ENCODE data around the gene HOXA5. TPM values are rescaled to one million over a fixed set of nuclear protein-coding genes. Genes with fewer than 3 reads are reported as not detected.

HOXA5 gene
- total and polyA plus RNA-seq, 5 donors = 0.17 to 0.43 TPM; not detected in 3

GRCh38 chr7:27111751-27112277 is 31.7 kb downstream of the HOXA5 start:
- Histone ChIP-seq H3K4me1 (ENCODE audit: control insufficient read depth, insufficient read depth, low read length) (no peaks in the 10 kb centered on the region), H3K4me3 (ENCODE audit: low read length) (no peak overlapping the region)

GRCh38 chr7:27111042-27111750 is 32.3 kb downstream of the HOXA5 start:
- DNase-seq = no peak
- no peak overlapping the region for H3K4me3 ChIP-seq (ENCODE audit: low read length)
- intact Hi-C loops (cut with DNase I) = no loop called here
- 21% methylated on average over 6 of the region's 6 CpGs for WGBS
- no peaks in the 10 kb centered on the region for H3K27me3 ChIP-seq (ENCODE audit: control insufficient read depth, insufficient read depth)
- H3K4me1 ChIP-seq (ENCODE audit: control insufficient read depth, insufficient read depth, low read length) = no peaks in the 10 kb centered on the region
- peak overlapping the region; percentile 53 for H3K27ac ChIP-seq (ENCODE audit: low read length)
- no peaks in the 10 kb centered on the region for H3K9me3 ChIP-seq (ENCODE audit: control insufficient read depth, low read length)
- ATAC-seq = peak in 1 of 2 donors; percentile 7

More at GRCh38 chr7:27111751-27112277, 31.7 kb downstream of the HOXA5 start:
- DNase-seq (no peak), ATAC-seq (no peak)
- WGBS = 21% methylated on average over 4 of the region's 4 CpGs
- intact Hi-C loops (cut with DNase I) = no loop called here
- H3K27ac ChIP-seq (ENCODE audit: low read length) = peak overlapping the region; percentile 53
- H3K9me3 ChIP-seq (ENCODE audit: control insufficient read depth, low read length) = no peaks in the 10 kb centered on the region
- no peaks in the 10 kb centered on the region for H3K27me3 ChIP-seq (ENCODE audit: control insufficient read depth, insufficient read depth)

- ATAC-seq (no peak), DNase-seq (peak in 2 of 3 donors; percentile 57 to 69)
- no peaks in the 10 kb centered on the region for H3K27me3 ChIP-seq (ENCODE audit: control insufficient read depth, insufficient read depth)
- no peak overlapping the region for H3K4me3 ChIP-seq (ENCODE audit: low read length)
- no peaks in the 10 kb centered on the region for H3K4me1 ChIP-seq (ENCODE audit: control insufficient read depth, insufficient read depth, low read length)
- H3K9me3 ChIP-seq (ENCODE audit: control insufficient read depth, low read length) = no peaks in the 10 kb centered on the region
- H3K27ac ChIP-seq (ENCODE audit: low read length) = peak overlapping the region; percentile 53
- 36% methylated on average over 66 of the region's 66 CpGs for WGBS
- intact Hi-C loops (cut with DNase I) = no loop called here
Observed at GRCh38 chr7:27110186-27111031, 33.1 kb downstream of the HOXA5 start.

GRCh38 chr7:27109466-27110185 is 33.9 kb downstream of the HOXA5 start:
- WGBS = 88% methylated on average over 4 of the region's 4 CpGs
- DNase-seq (no peak), ATAC-seq (no peak)
- H3K27ac ChIP-seq (ENCODE audit: low read length) = no peak overlapping the region
- no peaks in the 10 kb centered on the region for H3K4me1 ChIP-seq (ENCODE audit: control insufficient read depth, insufficient read depth, low read length)
- intact Hi-C loops (cut with DNase I) = no loop called here
- H3K4me3 ChIP-seq (ENCODE audit: low read length) = no peak overlapping the region
- no peaks in the 10 kb centered on the region for H3K9me3 ChIP-seq (ENCODE audit: control insufficient read depth, low read length)
- no peaks in the 10 kb centered on the region for H3K27me3 ChIP-seq (ENCODE audit: control insufficient read depth, insufficient read depth)

GRCh38 chr7:27108390-27109127 is 34.9 kb downstream of the HOXA5 start:
- ATAC-seq = peak; percentile 63 to 83
- peak overlapping the region; percentile 33 for H3K27ac ChIP-seq (ENCODE audit: low read length)
- no peaks in the 10 kb centered on the region for H3K27me3 ChIP-seq (ENCODE audit: control insufficient read depth, insufficient read depth)
- H3K4me1 ChIP-seq (ENCODE audit: control insufficient read depth, insufficient read depth, low read length) = no peaks in the 10 kb centered on the region
- WGBS = 21% methylated on average over 41 of the region's 41 CpGs
- intact Hi-C loops (cut with DNase I) = no loop called here
- H3K4me3 ChIP-seq (ENCODE audit: low read length) = peak overlapping the region; percentile 27
- DNase-seq = peak; percentile 55 to 82 (median 71)
- H3K9me3 ChIP-seq (ENCODE audit: control insufficient read depth, low read length) = no peaks in the 10 kb centered on the region

- ATAC-seq (peak in 1 of 2 donors; percentile 18), DNase-seq (peak in 1 of 3 donors; percentile 55)
- 25% methylated on average over 47 of the region's 47 CpGs for WGBS
- H3K4me1 ChIP-seq (ENCODE audit: control insufficient read depth, insufficient read depth, low read length) = no peaks in the 10 kb centered on the region
- no peaks in the 10 kb centered on the region for H3K27me3 ChIP-seq (ENCODE audit: control insufficient read depth, insufficient read depth)
- H3K27ac ChIP-seq (ENCODE audit: low read length) = peak overlapping the region; percentile 7
- intact Hi-C loops (cut with DNase I) = no loop called here
- no peaks in the 10 kb centered on the region for H3K9me3 ChIP-seq (ENCODE audit: control insufficient read depth, low read length)
- H3K4me3 ChIP-seq (ENCODE audit: low read length) = peak overlapping the region; percentile 27
Observed at GRCh38 chr7:27107391-27108381, 35.8 kb downstream of the HOXA5 start.

- DNase-seq (no peak), ATAC-seq (no peak)
- Histone ChIP-seq H3K27me3 (ENCODE audit: control insufficient read depth, insufficient read depth) (no peaks in the 10 kb centered on the region), H3K4me1 (ENCODE audit: control insufficient read depth, insufficient read depth, low read length) (no peaks in the 10 kb centered on the region), H3K9me3 (ENCODE audit: control insufficient read depth, low read length) (no peaks in the 10 kb centered on the region), H3K4me3 (ENCODE audit: low read length) (peak overlapping the region; percentile 48), H3K27ac (ENCODE audit: low read length) (peak overlapping the region; percentile 84)
- WGBS = 27% methylated on average over 14 of the region's 14 CpGs
- intact Hi-C loops (cut with DNase I) = no loop called here
Observed at GRCh38 chr7:27106901-27107240, 36.6 kb downstream of the HOXA5 start.

GRCh38 chr7:27106181-27106900 is 37.1 kb downstream of the HOXA5 start:
- peak in 1 of 2 donors; percentile 56 for ATAC-seq
- H3K4me3 ChIP-seq (ENCODE audit: low read length) = peak overlapping the region; percentile 48
- DNase-seq = peak in 2 of 3 donors; percentile 52 to 63
- no peaks in the 10 kb centered on the region for H3K4me1 ChIP-seq (ENCODE audit: control insufficient read depth, insufficient read depth, low read length)
- H3K9me3 ChIP-seq (ENCODE audit: control insufficient read depth, low read length) = no peaks in the 10 kb centered on the region
- 17% methylated on average over 44 of the region's 44 CpGs for WGBS
- H3K27me3 ChIP-seq (ENCODE audit: control insufficient read depth, insufficient read depth) = no peaks in the 10 kb centered on the region
- H3K27ac ChIP-seq (ENCODE audit: low read length) = peak overlapping the region; percentile 84
- intact Hi-C loops (cut with DNase I) = no loop called here

- Histone ChIP-seq H3K27me3 (ENCODE audit: control insufficient read depth, insufficient read depth) (no peaks in the 10 kb centered on the region), H3K27ac (ENCODE audit: low read length) (no peak overlapping the region), H3K9me3 (ENCODE audit: control insufficient read depth, low read length) (no peaks in the 10 kb centered on the region), H3K4me1 (ENCODE audit: control insufficient read depth, insufficient read depth, low read length) (no peaks in the 10 kb centered on the region), H3K4me3 (ENCODE audit: low read length) (no peak overlapping the region)
- DNase-seq (no peak), ATAC-seq (no peak)
- intact Hi-C loops (cut with DNase I) = no loop called here
- WGBS = 42% methylated on average over 13 of the region's 13 CpGs
Observed at GRCh38 chr7:27105301-27106031, 38.0 kb downstream of the HOXA5 start.
